Measurements from ENCODE around the gene SMARCAD1.

Gene SMARCAD1

GRCh38 chr4:94169803-94170372 lies 37.8 kb upstream of the SMARCAD1 start:
- H3K27ac ChIP-seq: no peak overlapping the region
- ChIA-PET POLR2A (ENCODE audit: low non-redundant PET) (no interaction called here), CTCF (no interaction called here)
- no peak for TF ChIP-seq CTCF (conservative IDR thresholded peaks at IDR 0.05; ENCODE audit: low read depth)
- DNase-seq (ENCODE audit: low spot score): no peak

DNA sequence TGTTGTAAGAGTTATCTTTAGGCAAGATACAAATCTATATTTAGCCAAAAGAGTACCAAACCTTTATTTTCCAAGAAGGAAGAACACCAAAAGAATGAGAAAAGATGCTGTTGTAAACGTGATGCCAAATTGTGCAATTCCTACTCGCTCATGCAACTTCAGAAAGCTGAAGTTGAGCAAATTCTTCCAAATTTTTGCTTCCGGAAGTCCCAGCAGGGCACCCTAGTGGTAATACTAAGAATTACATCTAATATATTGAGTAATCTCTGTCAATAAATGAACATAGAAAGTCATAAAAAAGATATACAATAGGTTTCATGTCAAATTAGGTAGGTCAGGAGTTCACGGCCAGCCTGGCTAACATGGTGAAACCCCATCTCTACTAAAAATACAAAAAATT lies 36.0 kb upstream of the SMARCAD1 start:
- ChIA-PET POLR2A (ENCODE audit: low non-redundant PET) (no interaction called here), CTCF (interaction anchor here (0.6 to 0.9 kb wide), 3 partner anchors 18 to 1502 kb away, joined by 3 read pairs; partner anchors contain the start of gene SMARCAD1)
- H3K27ac ChIP-seq: no peak overlapping the region
- DNase-seq (ENCODE audit: low spot score): no peak
- no peak; the same call in 1 of the 2 replicates for TF ChIP-seq CTCF (conservative IDR thresholded peaks at IDR 0.05; ENCODE audit: low read depth)

GRCh38 chr4:94175553-94176261 lies 32.0 kb upstream of the SMARCAD1 start:
- POLR2A ChIA-PET (ENCODE audit: low non-redundant PET): no interaction called here
- H3K27ac ChIP-seq: no peak overlapping the region
- CTCF ChIA-PET: interaction anchor here (0.6 to 1.1 kb wide), 2 partner anchors 47 to 384 kb away, joined by 3 to 6 read pairs; no protein-coding TSS in a partner anchor

DNA sequence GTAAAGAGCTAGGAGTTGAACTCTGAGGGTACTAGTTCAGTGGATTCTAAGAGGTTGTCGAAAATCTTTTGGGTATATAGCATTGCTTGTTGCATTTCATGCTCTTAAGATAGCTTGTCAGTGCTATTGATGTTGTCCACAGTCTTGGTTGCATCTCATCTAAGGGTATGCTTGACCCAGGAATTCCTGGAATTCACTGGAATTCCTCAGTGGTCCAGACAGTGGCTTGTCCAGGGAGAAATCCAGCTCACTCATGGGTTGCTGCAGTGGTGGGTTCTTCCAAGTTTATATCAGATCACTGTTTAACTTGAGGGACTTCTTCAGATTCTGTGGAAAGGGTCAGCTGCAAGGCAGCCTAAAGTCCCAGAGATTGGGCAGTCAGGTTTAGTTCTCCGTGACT lies 29.8 kb upstream of the SMARCAD1 start:
- no peak for TF ChIP-seq CTCF (conservative IDR thresholded peaks at IDR 0.05; ENCODE audit: low read depth)
- DNase-seq (ENCODE audit: low spot score): no peak
- no peak overlapping the region for H3K27ac ChIP-seq
- ChIA-PET POLR2A (ENCODE audit: low non-redundant PET) (no interaction called here), CTCF (no interaction called here)

More at GRCh38 chr4:94175553-94176261, 32.0 kb upstream of the SMARCAD1 start:
- DNase-seq (ENCODE audit: low spot score): no peak
- no peak for TF ChIP-seq CTCF (conservative IDR thresholded peaks at IDR 0.05; ENCODE audit: low read depth)

- DNase-seq (ENCODE audit: low spot score): no peak
- POLR2A ChIA-PET (ENCODE audit: low non-redundant PET): no interaction called here
- CTCF ChIA-PET: no interaction called here
- no peak for TF ChIP-seq CTCF (conservative IDR thresholded peaks at IDR 0.05; ENCODE audit: low read depth)
- no peak overlapping the region for H3K27ac ChIP-seq
Observed at GRCh38 chr4:94181815-94182214, 25.9 kb upstream of the SMARCAD1 start.

DNA sequence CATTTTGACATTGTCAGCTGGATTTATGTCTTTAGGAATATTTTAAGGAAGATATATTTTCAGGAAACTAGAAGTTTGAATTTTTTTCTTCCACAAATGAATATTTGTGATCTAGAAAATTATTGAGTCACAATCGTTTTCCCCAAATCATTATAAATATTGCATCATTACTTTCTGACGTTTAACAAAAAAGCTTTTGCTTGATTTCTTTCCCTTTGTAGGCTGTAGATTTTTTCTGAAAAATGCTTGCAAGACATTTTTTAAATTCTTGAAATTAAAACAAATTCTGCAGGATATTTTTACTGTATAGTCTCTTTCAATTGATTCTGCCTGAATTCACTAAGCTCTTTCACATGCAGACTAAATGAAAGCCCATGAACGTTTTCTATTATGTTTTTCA lies 4.9 kb upstream of the SMARCAD1 start:
- CTCF ChIA-PET: no interaction called here
- DNase-seq (ENCODE audit: low spot score): no peak

More for the DNA sequence above, 4.9 kb upstream of the SMARCAD1 start:
- no peak for TF ChIP-seq CTCF (conservative IDR thresholded peaks at IDR 0.05; ENCODE audit: low read depth)
- POLR2A ChIA-PET (ENCODE audit: low non-redundant PET): no interaction called here
- H3K27ac ChIP-seq: no peak overlapping the region
